Esophagus muscularis mucosa (tissue), 4 donors: ENCODE results near the gene CSNK1G1. TPM values are rescaled to one million over a fixed set of nuclear protein-coding genes. Genes with fewer than 3 reads are reported as not detected.
A peak's percentile ranks its signal among the peaks of the same experiment; 100 is the strongest.

Experiments
- DNase-seq: peaks from one replicate; pipeline ENCODE4 v3.0.0-alpha.2; 2017; ENCODE audit errors: extremely low spot score
- H3K27ac ChIP-seq, 4 donors: fragments of 200-600 bp; sonication (generic); replicated peaks in 1 of 4; 1 replicate in 3 of 4; 2 replicates in 1 of 4; pipeline ENCODE4 v1.5.1; 2016 to 2019; ENCODE audit warnings: mild to moderate bottlenecking in 1 of 4
- H3K27me3 ChIP-seq, 4 donors: fragments of 200-600 bp; sonication (generic); one replicate each; pipeline versions ENCODE4 v1.5.1 to v1.6.0; 2016 to 2019
- H3K36me3 ChIP-seq, 4 donors: fragments of 200-600 bp; sonication (generic); one replicate each; pipeline ENCODE4 v1.5.1; 2016 to 2019
- H3K4me1 ChIP-seq, 4 donors: fragments of 200-600 bp; sonication (generic); one replicate each; pipeline ENCODE4 v1.5.1; 2016 to 2019
- H3K4me3 ChIP-seq, 4 donors: fragments of 200-600 bp; sonication (generic); 1 replicate in 2 of 4; 2 replicates in 2 of 4; pipeline ENCODE4 v1.5.1; 2016 to 2019; ENCODE audit warnings: mild to moderate bottlenecking in 4 of 4, moderate library complexity in 1 of 4
- H3K9me3 ChIP-seq, 4 donors: fragments of 200-600 bp; sonication (generic); 1 replicate in 3 of 4; 2 replicates in 1 of 4; pipeline ENCODE4 v1.5.1; 2016 to 2019
- CTCF ChIP-seq, 3 experiments: fragments of 200-600 bp in 2 of 3; fragments of 450-650 bp in 1 of 3; sonication (generic) in 2 of 3; IDR thresholded peaks; one replicate each; pipeline ENCODE4 v1.5.1; 2017 to 2019; ENCODE audit warnings: antibody characterized with exemption in 3 of 3, mild to moderate bottlenecking in 2 of 3, moderate library complexity in 1 of 3
- EP300 ChIP-seq: sonication (generic); formaldehyde crosslinking; IDR thresholded peaks from one replicate; pipeline ENCODE4 v1.6.1; 2017; ENCODE audit warnings: antibody characterized with exemption
- POLR2A ChIP-seq: fragments of 450-650 bp; IDR thresholded peaks from one replicate; pipeline ENCODE4 v1.6.1; 2017; ENCODE audit warnings: antibody characterized with exemption, moderate library complexity, mild to moderate bottlenecking, low read depth
- POLR2AphosphoS5 ChIP-seq, 2 donors: sonication (generic); formaldehyde crosslinking; IDR thresholded peaks; one replicate each; pipeline ENCODE4 v1.6.1; 2017; ENCODE audit warnings: antibody characterized with exemption in 2 of 2
- whole genome bisulfite sequencing: methylation state at CpG from one replicate; pipeline ENCODE4 v1.1.5; 2018; 5-methylcytosine and 5-hydroxymethylcytosine counted together
- intact Hi-C: fragments of 100-400 bp; cut with DNase I; formaldehyde crosslinking; loops from one replicate; pipeline ENCODE4 v1.15.1; 2023
- total RNA-seq, 4 donors: library from RNA; depleted of rRNA; stranded (reverse); fragments of >200 nt; gene quantifications; one replicate each; pipeline versions ENCODE4 v1.1.0 to v1.2.1, GENCODE V29; 2016

Gene CSNK1G1
- total RNA-seq, 4 donors from 2014 or later = 9.1 to 11.2 (median 10.1) TPM

GRCh38 chr15:64180235-64180824, 175.6 kb downstream of the CSNK1G1 start:
- Histone ChIP-seq H3K27me3 (no peaks in the 10 kb centered on the region), H3K36me3 (peaks cover 4 to 70% (median 45%) of the 10 kb centered on the region in 4 donors), H3K4me3 (no peak overlapping the region), H3K9me3 (no peaks in the 10 kb centered on the region), H3K4me1 (no peaks in the 10 kb centered on the region), H3K27ac (no peak overlapping the region)
- WGBS = 76% methylated on average over 8 of the region's 8 CpGs
- intact Hi-C loops = no loop called here
- TF ChIP-seq CTCF (IDR thresholded peaks at IDR 0.05) (no peak), EP300 (no peak), POLR2A (no peak), POLR2AphosphoS5 (IDR thresholded peaks at IDR 0.05) (no peak)
- no peak for DNase-seq

GRCh38 chr15:64166102-64166890, 189.7 kb downstream of the CSNK1G1 start:
- Histone ChIP-seq H3K27ac (no peak overlapping the region), H3K36me3 (peaks cover 0 to 15% (median 13%) of the 10 kb centered on the region in 4 donors), H3K27me3 (no peaks in the 10 kb centered on the region), H3K4me3 (no peak overlapping the region), H3K9me3 (no peaks in the 10 kb centered on the region), H3K4me1 (peaks cover 17 to 22% (median 19%) of the 10 kb centered on the region in 4 donors)
- WGBS = 89% methylated on average over 5 of the region's 5 CpGs
- intact Hi-C loops = loop anchor here (10.0 kb wide), 1 partner anchor 219 kb away; the partner anchor contains the start of genes PCLAF and TRIP4
- no peak for DNase-seq
- TF ChIP-seq POLR2AphosphoS5 (IDR thresholded peaks at IDR 0.05) (no peak), POLR2A (no peak), CTCF (IDR thresholded peaks at IDR 0.05) (no peak), EP300 (no peak)

GRCh38 chr15:64164436-64164835, 191.5 kb downstream of the CSNK1G1 start:
- WGBS = 96% methylated on average over 4 of the region's 4 CpGs

GRCh38 chr15:64163659-64164362, 192.2 kb downstream of the CSNK1G1 start:
- Histone ChIP-seq H3K9me3 (no peaks in the 10 kb centered on the region), H3K27ac (peak overlapping the region; percentile 80 to 90 (median 86)), H3K27me3 (no peaks in the 10 kb centered on the region), H3K36me3 (peaks cover 22 to 30% (median 28%) of the 10 kb centered on the region in 4 donors), H3K4me3 (peak overlapping the region; percentile 75 to 84 (median 82)), H3K4me1 (peaks cover 39 to 46% (median 41%) of the 10 kb centered on the region in 4 donors)
- intact Hi-C loops = loop anchor here (5.0 to 10.0 kb wide), 2 partner anchors 193 to 221 kb away; partner anchors contain the start of genes CSNK1G1, PCLAF and TRIP4
- no peak for DNase-seq
- WGBS = 52% methylated on average over 14 of the region's 14 CpGs
- TF ChIP-seq EP300 (no peak), CTCF (IDR thresholded peaks at IDR 0.05) (no peak), POLR2A (no peak), POLR2AphosphoS5 (IDR thresholded peaks at IDR 0.05) (no peak)

More at GRCh38 chr15:64164436-64164835, 191.5 kb downstream of the CSNK1G1 start:
- intact Hi-C loops = loop anchor here (5.0 to 10.0 kb wide), 2 partner anchors 193 to 220 kb away; partner anchors contain the start of genes CSNK1G1, PCLAF and TRIP4
- no peak for TF ChIP-seq POLR2AphosphoS5 (IDR thresholded peaks at IDR 0.05)
- TF ChIP-seq CTCF (IDR thresholded peaks at IDR 0.05) = no peak
- TF ChIP-seq POLR2A = no peak
- no peak for TF ChIP-seq EP300
- Histone ChIP-seq H3K4me3 (no peak overlapping the region), H3K4me1 (peaks cover 34 to 40% (median 35%) of the 10 kb centered on the region in 4 donors), H3K27ac (no peak overlapping the region), H3K36me3 (peaks cover 16 to 24% (median 22%) of the 10 kb centered on the region in 4 donors), H3K9me3 (no peaks in the 10 kb centered on the region), H3K27me3 (no peaks in the 10 kb centered on the region)
- no peak for DNase-seq
